GM10266 (cell line): Measurements from ENCODE around the gene CDK15.

ENCODE experiments used
- DNase-seq: peaks from one replicate; pipeline ENCODE4 v3.0.0; 2012; ENCODE audit errors: extremely low spot score
- CTCF ChIP-seq: IDR thresholded peaks from 2 replicates; pipeline ENCODE4 v1.5.1; 2012; ENCODE audit warnings: mild to moderate bottlenecking, low read depth; ENCODE audit not compliant: control insufficient read depth, insufficient read depth; ENCODE audit errors: missing control alignments

Gene CDK15

DNA sequence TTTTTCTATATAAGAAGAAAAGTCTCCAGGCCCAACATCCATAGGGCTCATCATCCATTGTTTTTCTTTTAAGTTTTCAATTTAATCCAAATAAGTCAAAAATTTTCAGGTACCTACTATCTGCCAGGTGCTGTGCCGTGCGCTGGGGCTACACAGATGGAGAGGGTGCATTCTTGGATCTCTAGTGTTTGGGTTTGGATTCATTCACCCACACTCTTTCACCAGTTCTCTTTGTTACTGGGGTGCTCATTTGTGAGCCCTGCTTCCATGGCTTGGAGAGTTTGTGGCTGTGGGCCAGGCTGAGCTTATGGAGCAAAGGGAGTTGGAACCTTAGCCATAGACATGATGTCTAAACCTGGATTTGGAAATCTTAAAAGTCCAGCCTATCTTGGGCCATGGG lies 51.0 kb downstream of the CDK15 start:
- no peak for DNase-seq
- no peak for TF ChIP-seq CTCF

DNA sequence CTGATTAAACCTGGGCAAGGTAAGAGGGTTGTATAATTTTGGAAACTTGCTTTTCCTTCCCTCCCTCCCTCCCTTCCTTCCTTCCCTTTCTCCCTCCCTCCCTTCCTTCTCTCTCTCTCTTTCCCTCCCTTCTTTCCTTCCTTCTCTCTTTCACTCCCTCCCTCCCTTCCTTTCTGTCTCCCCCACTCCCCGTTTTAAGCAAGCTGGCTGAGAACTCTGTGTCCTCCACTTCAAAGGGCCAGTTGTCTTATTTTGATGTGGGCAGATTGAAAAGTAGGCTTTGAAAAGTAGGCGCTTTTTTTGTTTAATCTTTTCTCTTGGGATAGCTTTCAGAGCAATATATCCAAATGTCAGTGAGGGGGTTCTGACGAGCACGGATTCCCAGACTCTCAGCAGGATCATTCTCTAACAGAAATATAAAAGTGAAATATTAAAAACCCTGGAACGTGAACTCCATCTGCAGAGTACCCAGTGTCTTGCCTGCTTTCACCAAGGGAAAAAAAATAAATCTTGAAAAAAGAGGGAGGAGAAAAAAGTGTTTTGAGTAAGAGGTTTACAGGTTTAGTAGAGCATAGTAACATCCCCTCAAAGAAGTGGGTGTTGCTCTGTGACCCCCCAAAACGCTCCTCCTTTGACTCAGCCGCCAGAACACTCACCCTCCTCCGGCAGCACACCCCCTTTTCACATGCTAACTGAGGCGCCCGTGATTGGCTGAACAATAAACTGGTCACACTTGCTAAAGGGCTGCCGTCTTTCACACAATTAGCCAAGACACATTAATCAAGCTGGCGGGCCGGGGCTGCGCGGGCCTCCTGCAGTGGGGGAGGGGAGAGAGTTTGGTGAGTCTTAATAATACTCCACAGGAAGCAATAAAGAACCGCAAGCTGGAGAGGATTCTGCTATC lies 52.2 kb downstream of the CDK15 start:
- DNase-seq: no peak
- no peak for TF ChIP-seq CTCF

DNA sequence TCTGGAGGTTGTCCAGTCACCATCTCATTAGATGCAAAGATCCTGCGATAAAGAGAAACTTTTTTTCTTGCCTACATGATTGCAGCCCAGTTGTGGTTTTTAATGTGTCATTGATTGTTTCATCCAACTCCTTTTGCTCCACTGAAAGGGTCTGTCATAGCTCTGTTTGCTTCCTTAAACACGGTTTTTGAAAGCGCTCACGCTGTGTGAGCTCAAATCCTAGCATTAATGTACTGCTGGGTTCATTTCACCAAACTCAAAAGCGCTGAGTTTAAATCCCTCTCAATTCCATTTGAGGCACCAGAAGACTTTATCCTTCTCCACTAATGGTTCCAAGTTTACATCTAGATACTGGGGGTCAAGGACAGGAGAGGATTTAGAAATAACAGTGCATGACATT lies 53.6 kb downstream of the CDK15 start:
- TF ChIP-seq CTCF: no peak
- DNase-seq: no peak

DNA sequence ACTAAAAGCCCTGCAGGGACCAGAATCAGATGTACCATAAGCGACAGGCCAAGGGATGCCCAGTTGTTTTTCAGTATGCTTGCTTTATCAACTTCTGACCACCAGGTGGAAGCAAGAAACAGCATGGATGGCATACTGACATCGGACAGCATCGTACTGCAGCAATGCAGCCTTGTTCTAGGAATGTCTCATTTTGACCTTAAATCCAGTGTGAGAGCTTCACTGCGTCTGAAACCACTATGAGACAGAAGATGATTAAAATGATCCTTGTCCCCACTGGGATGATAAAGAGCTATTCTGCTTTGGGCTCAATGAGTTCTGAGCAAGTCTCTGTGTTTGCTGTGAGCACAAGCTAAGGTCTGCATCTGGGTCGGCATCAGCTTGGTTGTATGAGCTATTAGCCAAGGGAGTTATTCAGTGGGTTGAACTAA lies 54.3 kb downstream of the CDK15 start:
- peak; percentile 59 for DNase-seq
- peak; percentile 80 for TF ChIP-seq CTCF

- DNase-seq: no peak
- no peak for TF ChIP-seq CTCF
These were observed 56.5 kb downstream of the CDK15 start for GRCh38 chr2:201862843-201863242.

GRCh38 chr2:201866643-201867473 lies 60.5 kb downstream of the CDK15 start:
- DNase-seq: no peak
- TF ChIP-seq CTCF: no peak
